Iris pigment epithelial cell (primary cell): Measurements from ENCODE around the gene LINS1.
A peak's percentile ranks its signal among the peaks of the same experiment; 100 is the strongest.
"Not testable (repeated sequence)": the region's sequence is repeated elsewhere in the genome, so short reads cannot be mapped to it uniquely, and the experiment has no call there.

Source experiments
- DNase-seq: peaks from one replicate; pipeline ENCODE4 v3.0.0-alpha.2; 2011; ENCODE audit warnings: low read depth

The LINS1 gene

DNA sequence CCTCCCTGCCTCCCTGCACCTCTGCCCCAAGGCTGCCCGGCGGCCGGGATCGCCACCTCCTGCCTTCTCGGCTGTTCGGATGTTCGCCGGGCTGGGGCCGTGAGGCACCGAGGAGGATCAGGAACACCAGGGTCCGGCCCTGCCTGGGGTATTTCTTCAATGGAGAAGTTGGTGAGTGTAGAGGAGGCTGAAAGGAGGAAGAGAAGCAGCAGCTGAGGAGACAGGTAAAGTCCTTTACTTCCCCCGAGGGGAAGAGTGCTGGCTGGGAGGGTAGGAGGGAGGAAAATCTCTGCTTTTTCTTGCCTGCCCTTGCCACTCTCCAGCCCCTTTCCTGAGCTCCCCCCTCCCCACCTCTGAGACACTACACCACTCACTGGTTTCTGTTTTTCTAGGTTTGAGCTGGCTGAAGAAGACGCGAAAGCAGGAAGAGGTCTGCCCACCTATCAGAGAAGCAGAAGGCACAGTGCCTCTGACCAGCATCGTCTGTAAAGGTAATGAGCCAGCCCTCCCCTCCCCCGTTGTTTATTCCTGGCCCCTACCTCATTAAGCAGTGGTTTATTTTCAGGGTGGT is 924 bp upstream of the LINS1 start:
- DNase-seq = peak; percentile 58

- DNase-seq = no peak
Observed at GRCh38 chr15:100601617-100602063, 344 bp downstream of the LINS1 start.

- peak; percentile 10 for DNase-seq
Observed at GRCh38 chr15:100601163-100601562, 821 bp downstream of the LINS1 start.

DNA sequence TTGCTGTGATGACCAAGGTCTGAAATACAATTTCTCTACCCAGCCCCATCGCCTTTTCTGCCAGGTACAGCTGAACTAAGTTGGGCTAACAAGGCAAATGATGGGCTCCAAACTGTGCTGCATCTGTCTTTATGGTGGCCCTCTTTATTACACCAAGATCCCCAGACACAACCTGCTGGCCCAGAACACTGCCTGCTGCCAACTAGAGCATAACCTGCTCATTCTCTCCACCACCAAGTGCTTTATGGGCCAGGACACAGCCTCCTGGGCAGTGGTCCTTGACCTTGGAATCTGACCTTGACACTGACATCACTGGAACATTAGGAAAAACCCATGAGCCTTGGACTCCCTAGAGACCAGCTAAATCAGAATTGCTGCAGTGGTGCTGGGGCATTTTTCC is 3.3 kb downstream of the LINS1 start:
- DNase-seq = no peak

DNA sequence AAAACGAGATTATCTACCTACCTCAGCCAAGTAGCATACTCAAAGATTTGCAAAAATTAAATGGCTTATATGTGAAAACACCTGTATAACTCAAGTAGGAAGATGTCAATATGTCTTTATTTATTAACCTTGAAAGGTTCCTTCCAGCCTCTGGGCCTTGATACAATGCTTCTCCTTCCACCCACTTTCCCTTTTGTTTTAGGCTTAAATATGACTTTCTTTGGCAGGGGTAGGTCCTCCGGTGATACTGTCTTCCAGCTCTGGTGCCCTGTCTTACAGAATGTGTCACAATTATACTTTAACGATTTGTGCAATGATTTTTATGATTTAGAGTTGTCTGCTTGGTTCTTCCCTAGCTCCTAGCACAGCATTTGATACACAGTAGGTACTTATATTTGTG is 4.1 kb downstream of the LINS1 start:
- no peak for DNase-seq

DNA sequence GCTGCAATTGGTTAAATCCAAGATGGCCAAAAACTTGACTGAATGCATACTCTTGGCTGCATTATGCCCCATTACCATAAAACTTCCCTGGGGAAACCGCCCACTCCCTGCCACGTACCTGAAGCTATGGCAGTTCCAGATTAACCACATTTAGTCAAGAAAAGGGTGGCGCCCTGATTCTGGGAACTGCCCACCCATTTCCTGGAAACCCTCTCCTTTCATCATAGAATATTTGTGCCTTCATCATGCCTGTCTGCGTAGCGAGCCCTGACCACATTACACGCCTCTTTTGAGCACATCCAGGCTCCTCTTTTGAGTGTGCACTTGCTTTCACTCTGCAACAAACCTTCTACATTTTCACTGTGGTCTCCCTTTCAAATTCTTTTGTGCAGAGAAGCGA is 5.2 kb downstream of the LINS1 start:
- no peak for DNase-seq

- no peak for DNase-seq
Observed at GRCh38 chr15:100595964-100596363, 6.0 kb downstream of the LINS1 start.

- no peak for DNase-seq
Observed at GRCh38 chr15:100593431-100593830, 8.6 kb downstream of the LINS1 start.

- DNase-seq = peak; percentile 94
Observed at GRCh38 chr15:100592898-100593297, 9.1 kb downstream of the LINS1 start.

DNA sequence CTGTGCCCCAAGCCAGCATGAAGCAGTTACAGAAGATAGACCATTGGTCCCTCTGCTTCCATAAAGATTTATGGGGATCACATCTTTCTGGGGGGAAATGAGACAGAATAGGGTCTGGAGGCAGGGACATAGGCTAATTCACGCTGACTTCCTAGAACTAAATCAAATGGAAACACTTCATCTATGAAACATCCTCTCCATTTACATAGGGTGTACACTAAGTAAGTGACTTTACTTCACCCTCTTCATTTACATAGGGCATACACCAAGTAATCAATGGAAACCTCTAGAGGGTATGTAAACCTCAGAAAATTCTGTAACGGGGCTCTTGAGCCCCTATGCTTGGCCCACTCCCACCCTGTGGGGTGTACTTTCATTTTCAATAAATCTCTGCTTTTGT is 10.1 kb downstream of the LINS1 start:
- DNase-seq = no peak

- not testable (repeated sequence) for DNase-seq
Observed at GRCh38 chr15:100591163-100591562, 10.8 kb downstream of the LINS1 start.

- DNase-seq = peak; percentile 17
Observed at GRCh38 chr15:100588638-100589242, 13.2 kb downstream of the LINS1 start.

DNA sequence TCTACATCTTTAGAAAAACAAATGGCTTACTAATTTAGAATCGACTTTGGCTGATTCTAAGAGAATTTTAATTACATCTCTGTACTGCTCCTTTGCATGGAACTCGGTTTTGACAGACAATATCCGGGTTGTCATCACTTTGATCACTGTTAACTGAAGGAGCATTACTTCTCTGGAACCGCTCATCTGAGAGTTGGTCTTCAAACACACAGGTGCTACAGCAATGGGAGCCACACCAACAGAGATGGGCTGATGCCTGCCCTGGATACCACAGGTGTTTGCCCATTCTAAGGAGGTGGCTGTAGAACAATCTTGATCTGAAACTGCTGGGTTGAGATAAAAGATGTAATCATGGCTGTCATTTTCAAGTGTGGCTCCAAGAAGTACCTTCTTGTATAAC is 21.6 kb downstream of the LINS1 start:
- DNase-seq = no peak

DNA sequence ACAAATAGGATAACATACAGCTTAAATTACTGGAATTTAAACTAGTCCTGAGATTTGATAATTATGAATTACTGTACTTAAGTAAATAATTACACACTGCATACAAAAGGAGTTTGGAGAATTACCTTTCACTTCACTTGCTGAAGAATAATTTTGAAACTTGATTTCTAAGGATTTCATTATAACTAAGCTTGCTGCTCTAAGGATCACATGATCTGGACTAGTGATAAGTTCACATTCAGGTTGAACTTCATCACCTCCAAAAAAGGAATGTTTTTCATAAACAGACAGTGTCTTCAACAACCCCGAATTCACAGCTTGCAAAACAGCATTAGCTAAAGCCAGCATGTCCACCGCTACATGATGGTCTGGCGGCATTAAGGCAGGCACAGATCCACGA is 28.5 kb downstream of the LINS1 start:
- no peak for DNase-seq

DNA sequence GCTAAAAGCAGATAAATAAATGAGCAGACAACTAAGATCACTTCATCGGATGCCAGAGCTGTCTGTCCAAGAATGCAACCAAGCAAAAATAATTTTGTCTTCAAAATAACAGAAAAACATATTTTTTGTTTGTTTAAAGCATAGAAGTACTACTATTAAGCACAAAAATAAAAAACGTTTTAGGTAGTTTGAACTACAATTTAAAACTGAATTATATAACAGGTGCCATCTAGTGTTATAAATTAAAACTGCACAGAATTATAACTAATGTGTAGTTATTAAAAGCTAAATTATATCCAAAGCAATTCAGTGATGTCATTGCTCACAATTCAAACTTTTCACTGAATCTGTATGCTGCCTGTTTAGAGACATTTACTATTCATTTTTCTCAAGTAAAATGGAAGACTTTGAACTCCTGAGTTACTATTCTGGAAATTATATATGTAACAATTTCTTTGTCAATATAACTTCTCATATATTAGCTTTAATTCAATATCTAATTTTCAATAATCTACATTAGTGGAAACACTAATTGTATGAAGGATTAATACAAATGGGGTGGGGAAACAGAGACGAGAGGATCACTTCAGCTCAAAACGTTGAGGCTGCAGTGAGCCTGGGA is 29.5 kb downstream of the LINS1 start:
- peak; percentile 17 for DNase-seq

- DNase-seq = no peak
Observed at GRCh38 chr15:100571592-100572167, 30.3 kb downstream of the LINS1 start.

DNA sequence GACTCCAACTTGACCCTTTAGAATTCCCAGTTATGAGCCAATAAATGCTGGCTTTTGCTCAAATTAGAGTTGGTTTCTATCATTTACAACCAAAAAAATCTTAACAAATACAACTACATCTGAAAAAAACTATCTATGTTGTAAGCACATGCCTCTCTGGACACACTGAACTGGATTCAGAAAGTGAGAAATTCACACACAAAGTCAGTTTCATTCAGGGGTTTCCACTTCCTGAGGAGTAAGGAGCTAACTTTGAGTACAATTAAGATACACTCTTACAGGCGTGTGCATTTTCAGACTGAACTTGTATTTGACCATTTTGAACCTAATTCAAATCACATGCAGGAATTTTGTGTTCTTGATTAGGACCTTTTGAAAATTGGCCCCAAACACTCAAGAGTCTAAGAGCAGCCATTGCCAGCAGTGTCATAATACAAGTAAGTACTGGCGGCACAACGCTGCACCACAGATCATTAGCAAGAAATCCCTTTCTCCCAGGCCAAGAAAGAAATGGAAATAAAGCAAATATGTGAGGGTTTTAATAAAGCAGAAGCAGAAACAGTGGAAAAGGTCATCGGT is 31.2 kb downstream of the LINS1 start:
- no peak for DNase-seq

DNA sequence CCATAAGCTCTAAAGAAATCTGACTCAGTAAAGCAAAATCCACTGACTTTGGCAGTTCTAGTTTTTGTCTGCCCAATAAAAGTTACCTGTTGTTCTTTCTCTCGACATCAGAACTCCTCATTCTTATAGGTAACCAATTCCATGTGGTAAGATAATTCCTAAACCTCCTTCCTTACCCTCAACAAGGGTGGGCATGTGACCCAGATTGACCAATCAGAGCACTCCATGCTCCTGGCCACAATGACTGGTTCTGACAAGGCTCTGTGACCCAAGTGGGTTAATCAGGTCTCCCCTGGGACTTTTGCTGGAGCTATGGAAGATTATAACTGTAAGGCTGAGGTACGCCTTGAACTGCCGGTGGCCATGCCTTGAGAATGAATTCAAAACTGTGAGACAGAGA is 31.7 kb downstream of the LINS1 start:
- no peak for DNase-seq

- DNase-seq = no peak
Observed at GRCh38 chr15:100569391-100569790, 32.6 kb downstream of the LINS1 start.

DNA sequence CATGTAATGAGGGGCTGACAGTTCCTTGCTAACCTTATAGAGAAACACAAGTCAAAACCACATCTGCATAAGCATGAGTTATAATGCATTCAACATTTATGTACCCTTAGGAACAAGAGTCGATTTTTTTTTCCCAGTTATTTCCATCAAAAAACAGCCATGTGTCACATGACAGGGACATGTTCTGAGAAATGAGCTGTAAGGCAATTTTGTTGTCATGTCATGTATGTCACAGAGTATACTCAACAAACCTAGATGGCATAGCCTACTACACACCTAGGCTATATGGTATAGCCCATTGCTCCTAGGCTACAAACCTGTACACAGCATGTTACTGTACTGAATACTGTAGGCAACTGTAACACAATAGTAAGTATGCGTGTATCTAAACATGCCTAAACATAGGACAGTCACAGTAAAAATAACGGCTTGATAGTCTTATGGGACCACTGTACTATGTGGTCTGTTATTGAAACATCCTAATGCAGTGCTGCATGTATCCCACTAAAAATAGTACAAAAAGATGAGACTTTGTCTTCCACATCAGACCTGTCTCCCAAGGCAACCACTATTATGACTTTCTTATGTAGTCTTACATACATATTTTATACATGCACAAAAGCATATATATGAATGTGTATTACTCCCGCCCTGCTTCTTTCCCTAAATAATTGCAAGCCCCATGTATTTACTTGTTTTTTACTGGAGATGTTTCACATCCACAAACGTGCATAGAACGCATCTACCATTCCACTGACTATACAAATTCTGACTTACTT is 34.9 kb downstream of the LINS1 start:
- DNase-seq = no peak

- no peak for DNase-seq
Observed at GRCh38 chr15:100565591-100565990, 36.4 kb downstream of the LINS1 start.

- DNase-seq = no peak
Observed at GRCh38 chr15:100560323-100560722, 41.7 kb downstream of the LINS1 start.
